ENCODE data around the gene ASCL2.

ASCL2 gene

GRCh38 chr11:2313051-2313951, 42.9 kb upstream of the ASCL2 start:
- H3K9me3 ChIP-seq (ENCODE audit: control insufficient read depth, low read depth, low read length): no peaks in the 10 kb centered on the region
- H3K36me3 ChIP-seq (ENCODE audit: control insufficient read depth, low read depth, low read length): no peaks in the 10 kb centered on the region
- no peak overlapping the region for H3K27ac ChIP-seq (ENCODE audit: low read length)
- H3K4me3 ChIP-seq (ENCODE audit: low read length): no peak overlapping the region
- no peaks in the 10 kb centered on the region for H3K27me3 ChIP-seq (ENCODE audit: control insufficient read depth, insufficient read depth, low read length)
- no peaks in the 10 kb centered on the region for H3K4me1 ChIP-seq (ENCODE audit: control insufficient read depth, low read depth, low read length)
- no peak overlapping the region for H3K9ac ChIP-seq (ENCODE audit: low read length)

- no peaks in the 10 kb centered on the region for H3K36me3 ChIP-seq (ENCODE audit: control insufficient read depth, low read depth, low read length)
- no peaks in the 10 kb centered on the region for H3K4me1 ChIP-seq (ENCODE audit: control insufficient read depth, low read depth, low read length)
- no peak overlapping the region for H3K27ac ChIP-seq (ENCODE audit: low read length)
- H3K4me3 ChIP-seq (ENCODE audit: low read length): no peak overlapping the region
- no peak overlapping the region for H3K9ac ChIP-seq (ENCODE audit: low read length)
- H3K27me3 ChIP-seq (ENCODE audit: control insufficient read depth, insufficient read depth, low read length): no peaks in the 10 kb centered on the region
- no peaks in the 10 kb centered on the region for H3K9me3 ChIP-seq (ENCODE audit: control insufficient read depth, low read depth, low read length)
Measured at GRCh38 chr11:2312232-2313042, 42.0 kb upstream of the ASCL2 start.

GRCh38 chr11:2311353-2312133, 41.2 kb upstream of the ASCL2 start:
- H3K4me1 ChIP-seq (ENCODE audit: control insufficient read depth, low read depth, low read length): no peaks in the 10 kb centered on the region
- H3K27me3 ChIP-seq (ENCODE audit: control insufficient read depth, insufficient read depth, low read length): no peaks in the 10 kb centered on the region
- H3K27ac ChIP-seq (ENCODE audit: low read length): no peak overlapping the region
- H3K4me3 ChIP-seq (ENCODE audit: low read length): no peak overlapping the region
- no peaks in the 10 kb centered on the region for H3K9me3 ChIP-seq (ENCODE audit: control insufficient read depth, low read depth, low read length)
- no peak overlapping the region for H3K9ac ChIP-seq (ENCODE audit: low read length)
- no peaks in the 10 kb centered on the region for H3K36me3 ChIP-seq (ENCODE audit: control insufficient read depth, low read depth, low read length)

- H3K9me3 ChIP-seq (ENCODE audit: control insufficient read depth, low read depth, low read length): no peaks in the 10 kb centered on the region
- H3K9ac ChIP-seq (ENCODE audit: low read length): no peak overlapping the region
- no peak overlapping the region for H3K27ac ChIP-seq (ENCODE audit: low read length)
- H3K36me3 ChIP-seq (ENCODE audit: control insufficient read depth, low read depth, low read length): no peaks in the 10 kb centered on the region
- no peaks in the 10 kb centered on the region for H3K4me1 ChIP-seq (ENCODE audit: control insufficient read depth, low read depth, low read length)
- no peak overlapping the region for H3K4me3 ChIP-seq (ENCODE audit: low read length)
- H3K27me3 ChIP-seq (ENCODE audit: control insufficient read depth, insufficient read depth, low read length): no peaks in the 10 kb centered on the region
Measured at GRCh38 chr11:2310786-2311352, 40.5 kb upstream of the ASCL2 start.

- Histone ChIP-seq H3K9ac (ENCODE audit: low read length) (no peak overlapping the region), H3K27ac (ENCODE audit: low read length) (no peak overlapping the region), H3K4me3 (ENCODE audit: low read length) (no peak overlapping the region), H3K36me3 (ENCODE audit: control insufficient read depth, low read depth, low read length) (no peaks in the 10 kb centered on the region), H3K4me1 (ENCODE audit: control insufficient read depth, low read depth, low read length) (no peaks in the 10 kb centered on the region), H3K9me3 (ENCODE audit: control insufficient read depth, low read depth, low read length) (no peaks in the 10 kb centered on the region), H3K27me3 (ENCODE audit: control insufficient read depth, insufficient read depth, low read length) (no peaks in the 10 kb centered on the region)
Measured at GRCh38 chr11:2310073-2310785, 39.8 kb upstream of the ASCL2 start.

- Histone ChIP-seq H3K4me3 (ENCODE audit: low read length) (no peak overlapping the region), H3K9me3 (ENCODE audit: control insufficient read depth, low read depth, low read length) (no peaks in the 10 kb centered on the region), H3K27ac (ENCODE audit: low read length) (no peak overlapping the region), H3K27me3 (ENCODE audit: control insufficient read depth, insufficient read depth, low read length) (no peaks in the 10 kb centered on the region), H3K36me3 (ENCODE audit: control insufficient read depth, low read depth, low read length) (no peaks in the 10 kb centered on the region), H3K9ac (ENCODE audit: low read length) (no peak overlapping the region), H3K4me1 (ENCODE audit: control insufficient read depth, low read depth, low read length) (no peaks in the 10 kb centered on the region)
Measured at GRCh38 chr11:2309251-2310072, 39.1 kb upstream of the ASCL2 start.

GRCh38 chr11:2308713-2309112, 38.3 kb upstream of the ASCL2 start:
- no peaks in the 10 kb centered on the region for H3K27me3 ChIP-seq (ENCODE audit: control insufficient read depth, insufficient read depth, low read length)
- no peaks in the 10 kb centered on the region for H3K36me3 ChIP-seq (ENCODE audit: control insufficient read depth, low read depth, low read length)
- H3K4me3 ChIP-seq (ENCODE audit: low read length): no peak overlapping the region
- no peaks in the 10 kb centered on the region for H3K9me3 ChIP-seq (ENCODE audit: control insufficient read depth, low read depth, low read length)
- no peak overlapping the region for H3K9ac ChIP-seq (ENCODE audit: low read length)
- no peak overlapping the region for H3K27ac ChIP-seq (ENCODE audit: low read length)
- H3K4me1 ChIP-seq (ENCODE audit: control insufficient read depth, low read depth, low read length): no peaks in the 10 kb centered on the region

- Histone ChIP-seq H3K36me3 (ENCODE audit: control insufficient read depth, low read depth, low read length) (no peaks in the 10 kb centered on the region), H3K9ac (ENCODE audit: low read length) (no peak overlapping the region), H3K9me3 (ENCODE audit: control insufficient read depth, low read depth, low read length) (no peaks in the 10 kb centered on the region), H3K4me1 (ENCODE audit: control insufficient read depth, low read depth, low read length) (no peaks in the 10 kb centered on the region), H3K4me3 (ENCODE audit: low read length) (no peak overlapping the region), H3K27me3 (ENCODE audit: control insufficient read depth, insufficient read depth, low read length) (no peaks in the 10 kb centered on the region), H3K27ac (ENCODE audit: low read length) (no peak overlapping the region)
Measured at GRCh38 chr11:2307501-2308331, 37.3 kb upstream of the ASCL2 start.

- Histone ChIP-seq H3K4me1 (ENCODE audit: control insufficient read depth, low read depth, low read length) (no peaks in the 10 kb centered on the region), H3K9me3 (ENCODE audit: control insufficient read depth, low read depth, low read length) (no peaks in the 10 kb centered on the region), H3K36me3 (ENCODE audit: control insufficient read depth, low read depth, low read length) (no peaks in the 10 kb centered on the region), H3K9ac (ENCODE audit: low read length) (no peak overlapping the region), H3K27me3 (ENCODE audit: control insufficient read depth, insufficient read depth, low read length) (no peaks in the 10 kb centered on the region), H3K4me3 (ENCODE audit: low read length) (no peak overlapping the region), H3K27ac (ENCODE audit: low read length) (no peak overlapping the region)
Measured at GRCh38 chr11:2306877-2307500, 36.6 kb upstream of the ASCL2 start.
